Omental fat pad (tissue), 4 donors: ENCODE measurements around the gene VTN. TPM values are rescaled to one million over a fixed set of nuclear protein-coding genes. Genes with fewer than 3 reads are reported as not detected.

Source experiments
- total RNA-seq, 4 donors: library from RNA; depleted of rRNA; stranded (reverse); fragments of >200 nt; gene quantifications; one replicate each; pipeline ENCODE4 v1.1.0, GENCODE V29; 2016

Gene VTN
- total RNA-seq, 4 donors from 2014 or later, result 3.2 to 82.4 (median 14.7) TPM

Other genes starting within 250 kb of the VTN start
- gene TMEM97, start 51.1 kb downstream of the VTN start, total RNA-seq, result 1 to 10 TPM; 3.3 to 10.0 (median 5.1) TPM
- gene IFT20, start 34.8 kb downstream of the VTN start, total RNA-seq, result 10 to 100 TPM; 28.8 to 36.0 (median 35.0) TPM
- gene TNFAIP1, start 34.5 kb downstream of the VTN start, total RNA-seq, result 10 to 100 TPM; 28.7 to 50.4 (median 40.4) TPM
- gene POLDIP2, start 12.8 kb downstream of the VTN start, total RNA-seq, result 10 to 100 TPM; 62.7 to 86.0 (median 72.4) TPM
- not detected for gene SEBOX, start 5.1 kb downstream of the VTN start, total RNA-seq
- gene SARM1, start 1.4 kb upstream of the VTN start, total RNA-seq, result 10 to 100 TPM in 3 of 4 donors, 1 to 10 TPM in 1; 8.5 to 13.1 (median 12.3) TPM
- gene SLC46A1, start 35.9 kb upstream of the VTN start, total RNA-seq, result 10 to 100 TPM; 11.3 to 16.9 (median 12.9) TPM
- gene SLC13A2, start 103.3 kb upstream of the VTN start, total RNA-seq, result not detected
- gene FOXN1, start 136.0 kb upstream of the VTN start, total RNA-seq, result not detected
- 10 to 100 TPM; 16.8 to 32.6 (median 24.6) TPM for gene UNC119, start 182.3 kb upstream of the VTN start, total RNA-seq
- gene PIGS, start 201.2 kb upstream of the VTN start, total RNA-seq, result 10 to 100 TPM; 33.1 to 55.5 (median 45.2) TPM
- 10 to 100 TPM; 17.3 to 83.0 (median 33.6) TPM for gene ALDOC, start 206.6 kb upstream of the VTN start, total RNA-seq
- gene SPAG5, start 228.7 kb upstream of the VTN start, total RNA-seq, result 10 to 100 TPM in 1 of 4 donors, 1 to 10 TPM in 2, under 1 TPM in 1; 0.50 to 12.0 (median 4.5) TPM
- 10 to 100 TPM in 1 of 4 donors, 1 to 10 TPM in 3; 3.6 to 10.6 (median 8.0) TPM for gene RSKR, start 243.9 kb upstream of the VTN start, total RNA-seq